Uterus (tissue), 2 donors: Measurements from ENCODE around the gene DUSP8.

ENCODE experiments used
- POLR2A ChIP-seq, 2 donors: fragments of 450-650 bp; IDR thresholded peaks; one replicate each; pipeline ENCODE4 v1.6.1; 2016; ENCODE audit warnings: antibody characterized with exemption in 2 of 2, mild to moderate bottlenecking in 1 of 2, moderate library complexity in 1 of 2
- TF ChIP-seq, protein P1 (sequence below), 4 experiments: fragments of 200-600 bp in 2 of 4; fragments of 450-650 bp in 2 of 4; sonication (generic) in 2 of 4; IDR thresholded peaks; one replicate each; pipeline ENCODE4 v1.5.1; 2016 to 2019; ENCODE audit warnings: antibody characterized with exemption in 4 of 4, mild to moderate bottlenecking in 2 of 4, moderate library complexity in 1 of 4

GRCh38 chr11:1604181-1604580 is 32.1 kb upstream of the DUSP8 start:
- TF ChIP-seq, protein P1, sequence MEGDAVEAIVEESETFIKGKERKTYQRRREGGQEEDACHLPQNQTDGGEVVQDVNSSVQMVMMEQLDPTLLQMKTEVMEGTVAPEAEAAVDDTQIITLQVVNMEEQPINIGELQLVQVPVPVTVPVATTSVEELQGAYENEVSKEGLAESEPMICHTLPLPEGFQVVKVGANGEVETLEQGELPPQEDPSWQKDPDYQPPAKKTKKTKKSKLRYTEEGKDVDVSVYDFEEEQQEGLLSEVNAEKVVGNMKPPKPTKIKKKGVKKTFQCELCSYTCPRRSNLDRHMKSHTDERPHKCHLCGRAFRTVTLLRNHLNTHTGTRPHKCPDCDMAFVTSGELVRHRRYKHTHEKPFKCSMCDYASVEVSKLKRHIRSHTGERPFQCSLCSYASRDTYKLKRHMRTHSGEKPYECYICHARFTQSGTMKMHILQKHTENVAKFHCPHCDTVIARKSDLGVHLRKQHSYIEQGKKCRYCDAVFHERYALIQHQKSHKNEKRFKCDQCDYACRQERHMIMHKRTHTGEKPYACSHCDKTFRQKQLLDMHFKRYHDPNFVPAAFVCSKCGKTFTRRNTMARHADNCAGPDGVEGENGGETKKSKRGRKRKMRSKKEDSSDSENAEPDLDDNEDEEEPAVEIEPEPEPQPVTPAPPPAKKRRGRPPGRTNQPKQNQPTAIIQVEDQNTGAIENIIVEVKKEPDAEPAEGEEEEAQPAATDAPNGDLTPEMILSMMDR (IDR thresholded peaks at IDR 0.05), result no peak
- TF ChIP-seq POLR2A (IDR thresholded peaks at IDR 0.05), result no peak
